GM18909 (cell line): Measurements from ENCODE around the gene SMPD4.
"Not testable (repeated sequence)": the region's sequence is repeated elsewhere in the genome, so short reads cannot be mapped to it uniquely, and the experiment has no call there.

ENCODE experiments used
- ATAC-seq: cut with Tn5 transposase; IDR thresholded peaks from one replicate; pipeline ENCODE4 v1.9.1; 2021; ENCODE audit warnings: mild to moderate bottlenecking; ENCODE audit not compliant: unreplicated experiment, poor library complexity

SMPD4 gene

GRCh38 chr2:130181325-130181879 lies at the start of gene SMPD4:
Gene SMPD4 (minus strand): TSS chr2:130181602. CDS start chr2:130176592, 5,010 bp downstream.
- ATAC-seq = peak; percentile 57

GRCh38 chr2:130230907-130231306 lies 49.5 kb upstream of the SMPD4 start:
- not testable (repeated sequence) for ATAC-seq

- ATAC-seq = not testable (repeated sequence)
These were observed 49.0 kb upstream of the SMPD4 start for GRCh38 chr2:130230376-130230775.

GRCh38 chr2:130229161-130229510 lies 47.7 kb upstream of the SMPD4 start:
- peak; percentile 93 for ATAC-seq

GRCh38 chr2:130228467-130229160 lies 47.2 kb upstream of the SMPD4 start:
- not testable (repeated sequence) for ATAC-seq

- ATAC-seq = not testable (repeated sequence)
These were observed 46.6 kb upstream of the SMPD4 start for GRCh38 chr2:130228005-130228404.

GRCh38 chr2:130222523-130222922 lies 41.1 kb upstream of the SMPD4 start:
- ATAC-seq = peak; percentile 41

- ATAC-seq = not testable (repeated sequence)
These were observed 39.1 kb upstream of the SMPD4 start for GRCh38 chr2:130220505-130220904.

GRCh38 chr2:130219147-130219546 lies 37.7 kb upstream of the SMPD4 start:
- not testable (repeated sequence) for ATAC-seq

GRCh38 chr2:130207051-130207450 lies 25.6 kb upstream of the SMPD4 start:
- not testable (repeated sequence) for ATAC-seq

- not testable (repeated sequence) for ATAC-seq
These were observed 21.7 kb upstream of the SMPD4 start for GRCh38 chr2:130203150-130203549.

- not testable (repeated sequence) for ATAC-seq
These were observed 21.1 kb upstream of the SMPD4 start for GRCh38 chr2:130202518-130202917.

GRCh38 chr2:130198343-130198742 lies 16.9 kb upstream of the SMPD4 start, which contains the start of gene TUBA3E:
Gene TUBA3E (minus strand): TSS chr2:130198439. CDS start chr2:130198360, 79 bp downstream.
- no peak for ATAC-seq

GRCh38 chr2:130196052-130196451 lies 14.7 kb upstream of the SMPD4 start:
- ATAC-seq = not testable (repeated sequence)

GRCh38 chr2:130195089-130195635 lies 13.8 kb upstream of the SMPD4 start:
- ATAC-seq = not testable (repeated sequence)

- not testable (repeated sequence) for ATAC-seq
These were observed 12.4 kb upstream of the SMPD4 start for GRCh38 chr2:130193824-130194223.

GRCh38 chr2:130192451-130192850 lies 11.0 kb upstream of the SMPD4 start:
- ATAC-seq = not testable (repeated sequence)

GRCh38 chr2:130191319-130191718 lies 9.9 kb upstream of the SMPD4 start:
- not testable (repeated sequence) for ATAC-seq

- no peak for ATAC-seq
These were observed 8.8 kb upstream of the SMPD4 start for GRCh38 chr2:130190237-130190636.

GRCh38 chr2:130188958-130189357 lies 7.6 kb upstream of the SMPD4 start:
- ATAC-seq = not testable (repeated sequence)
